HG02970 (cell line): Measurements from ENCODE around the gene ARMC10.
"Not testable (repeated sequence)": the region's sequence is repeated elsewhere in the genome, so short reads cannot be mapped to it uniquely, and the experiment has no call there.

ENCODE experiments used
- ATAC-seq: cut with Tn5 transposase; IDR thresholded peaks from one replicate; pipeline ENCODE4 v1.9.1; 2021; ENCODE audit warnings: mild to moderate bottlenecking, moderate library complexity, moderate number of reproducible peaks; ENCODE audit not compliant: unreplicated experiment, low FRiP score

Gene ARMC10

GRCh38 chr7:103120362-103120761 is 45.4 kb downstream of the ARMC10 start:
- ATAC-seq: no peak

GRCh38 chr7:103121641-103122040 is 46.7 kb downstream of the ARMC10 start:
- ATAC-seq: no peak

GRCh38 chr7:103123529-103123928 is 48.6 kb downstream of the ARMC10 start:
- no peak for ATAC-seq

GRCh38 chr7:103124429-103124979 is 49.6 kb downstream of the ARMC10 start:
- ATAC-seq: no peak

- ATAC-seq: no peak
Observed at GRCh38 chr7:103127006-103127405, 52.1 kb downstream of the ARMC10 start.

GRCh38 chr7:103129702-103130549 is 55.0 kb downstream of the ARMC10 start:
- no peak for ATAC-seq

GRCh38 chr7:103130901-103131624 is 56.1 kb downstream of the ARMC10 start:
- no peak for ATAC-seq

GRCh38 chr7:103132995-103133688 is 58.2 kb downstream of the ARMC10 start:
- no peak for ATAC-seq

GRCh38 chr7:103134836-103135554 is 60.1 kb downstream of the ARMC10 start:
- ATAC-seq: no peak

GRCh38 chr7:103140061-103140460 is 65.1 kb downstream of the ARMC10 start:
- no peak for ATAC-seq

GRCh38 chr7:103140685-103141084 is 65.7 kb downstream of the ARMC10 start:
- ATAC-seq: no peak

GRCh38 chr7:103141753-103142404 is 66.9 kb downstream of the ARMC10 start:
- ATAC-seq: no peak

GRCh38 chr7:103142494-103142893 is 67.6 kb downstream of the ARMC10 start:
- no peak for ATAC-seq

GRCh38 chr7:103143868-103144267 is 68.9 kb downstream of the ARMC10 start:
- ATAC-seq: no peak

- ATAC-seq: not testable (repeated sequence)
Observed at GRCh38 chr7:103144754-103145153, 69.8 kb downstream of the ARMC10 start.

- ATAC-seq: no peak
Observed at GRCh38 chr7:103148131-103148993, 73.4 kb downstream of the ARMC10 start.
